Thyroid gland (tissue), 4 donors: ENCODE measurements around the gene FBXW4. TPM values are rescaled to one million over a fixed set of nuclear protein-coding genes. Genes with fewer than 3 reads are reported as not detected.

ENCODE experiments used
- DNase-seq, 2 donors: peaks; one replicate each; pipeline ENCODE4 v3.0.0-alpha.2; 2019
- H3K27ac ChIP-seq, 3 donors: fragments of 200-600 bp; sonication (generic); 1 replicate in 2 of 3; 2 replicates in 1 of 3; pipeline ENCODE4 v1.5.1; 2016 to 2019; ENCODE audit warnings: mild to moderate bottlenecking in 1 of 3, moderate library complexity in 1 of 3
- H3K27me3 ChIP-seq: fragments of 200-600 bp; sonication (generic); one replicate; pipeline ENCODE4 v1.5.1; 2019
- H3K36me3 ChIP-seq, 2 donors: fragments of 200-600 bp; sonication (generic); one replicate each; pipeline ENCODE4 v1.5.1; 2016 to 2019
- H3K4me1 ChIP-seq, 2 donors: fragments of 200-600 bp; sonication (generic); one replicate each; pipeline ENCODE4 v1.5.1; 2017 to 2019
- H3K4me3 ChIP-seq, 3 donors: fragments of 200-600 bp; sonication (generic); replicated peaks in 1 of 3; 1 replicate in 2 of 3; 2 replicates in 1 of 3; pipeline ENCODE4 v1.5.1; 2016; ENCODE audit warnings: mild to moderate bottlenecking in 1 of 3
- H3K9me3 ChIP-seq: fragments of 200-600 bp; sonication (generic); one replicate; pipeline ENCODE4 v1.5.1; 2017
- POLR2A ChIP-seq, 2 donors: fragments of 450-650 bp; IDR thresholded peaks; one replicate each; pipeline ENCODE4 v1.6.1; 2017; ENCODE audit warnings: antibody characterized with exemption in 2 of 2, mild to moderate bottlenecking in 2 of 2, moderate library complexity in 1 of 2
- WGBS, 2 donors: methylation state at CpG; one replicate each; pipeline ENCODE4 v1.1.5; 2017; 5-methylcytosine and 5-hydroxymethylcytosine counted together
- intact Hi-C: fragments of 100-400 bp; cut with DNase I; formaldehyde crosslinking; loops from one replicate; pipeline ENCODE4 v1.15.1; 2023
- total RNA-seq, 4 donors: library from RNA; depleted of rRNA; stranded (reverse); fragments of >200 nt; gene quantifications; one replicate each; pipeline ENCODE4 v1.2.3, GENCODE V29; 2016
- TF ChIP-seq, protein P1 (sequence below), 6 experiments: fragments of 200-600 bp in 3 of 6; fragments of 450-650 bp in 3 of 6; sonication (generic) in 3 of 6; IDR thresholded peaks; one replicate each; pipeline ENCODE4 v1.5.1; 2016 to 2019; ENCODE audit warnings: antibody characterized with exemption in 6 of 6, mild to moderate bottlenecking in 2 of 6, inconsistent platforms in 1 of 6, moderate library complexity in 1 of 6

FBXW4 gene
- total RNA-seq, 4 donors from 2014 or later = 59.5 to 94.2 (median 72.2) TPM

DNA sequence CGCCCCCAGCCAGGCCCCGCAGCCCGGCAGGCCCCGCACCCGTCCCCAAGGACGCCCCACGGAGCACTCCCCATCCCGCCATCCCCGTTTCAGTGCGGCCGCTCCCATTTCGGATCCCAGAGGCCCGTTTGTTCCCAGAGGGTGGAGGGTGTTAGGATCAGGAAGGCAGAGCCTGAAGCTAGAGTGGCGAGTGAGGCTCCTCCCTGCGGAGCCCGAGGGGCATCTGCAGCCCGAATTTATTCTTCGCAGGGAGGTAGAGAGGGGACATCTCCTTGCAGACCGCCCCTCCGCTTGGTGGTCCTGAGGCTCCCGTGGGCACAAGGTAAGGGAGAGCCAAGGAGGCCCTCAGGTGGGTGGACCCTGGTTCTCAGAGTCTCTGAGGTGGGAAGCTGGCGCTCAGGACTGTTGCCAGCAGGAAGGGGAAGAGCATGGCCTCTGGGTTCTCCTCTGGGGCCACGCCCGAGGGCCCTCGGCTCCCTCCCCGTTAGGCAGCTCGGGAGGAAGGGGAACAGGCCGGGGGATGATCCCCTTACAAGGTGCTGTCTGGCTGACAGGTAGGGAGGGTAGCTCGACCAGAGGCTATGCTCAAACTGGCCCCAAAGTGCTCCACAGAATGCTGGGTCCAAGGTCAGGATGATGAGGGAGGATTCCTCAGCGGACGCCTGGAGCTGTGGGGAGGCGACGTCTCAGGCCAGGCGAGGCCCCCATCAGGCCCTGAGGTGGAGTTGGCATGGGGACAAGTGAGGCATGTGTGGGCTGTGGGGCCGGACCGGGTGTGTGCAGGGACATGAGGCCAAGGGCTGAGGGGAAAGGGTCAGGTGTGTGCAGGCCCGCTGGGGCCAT, 124.3 kb downstream of the FBXW4 start:
- H3K4me3 ChIP-seq = peak overlapping the region in 1 of 3 donors; percentile 34
- no peak overlapping the region for H3K27ac ChIP-seq
- no peaks in the 10 kb centered on the region for H3K9me3 ChIP-seq
- 12 to 14% methylated on average over 16 to 19 of the region's 37 CpGs for WGBS, 2 donors
- DNase-seq = no peak
- no peak for TF ChIP-seq POLR2A (IDR thresholded peaks at IDR 0.05)
- TF ChIP-seq, protein P1, sequence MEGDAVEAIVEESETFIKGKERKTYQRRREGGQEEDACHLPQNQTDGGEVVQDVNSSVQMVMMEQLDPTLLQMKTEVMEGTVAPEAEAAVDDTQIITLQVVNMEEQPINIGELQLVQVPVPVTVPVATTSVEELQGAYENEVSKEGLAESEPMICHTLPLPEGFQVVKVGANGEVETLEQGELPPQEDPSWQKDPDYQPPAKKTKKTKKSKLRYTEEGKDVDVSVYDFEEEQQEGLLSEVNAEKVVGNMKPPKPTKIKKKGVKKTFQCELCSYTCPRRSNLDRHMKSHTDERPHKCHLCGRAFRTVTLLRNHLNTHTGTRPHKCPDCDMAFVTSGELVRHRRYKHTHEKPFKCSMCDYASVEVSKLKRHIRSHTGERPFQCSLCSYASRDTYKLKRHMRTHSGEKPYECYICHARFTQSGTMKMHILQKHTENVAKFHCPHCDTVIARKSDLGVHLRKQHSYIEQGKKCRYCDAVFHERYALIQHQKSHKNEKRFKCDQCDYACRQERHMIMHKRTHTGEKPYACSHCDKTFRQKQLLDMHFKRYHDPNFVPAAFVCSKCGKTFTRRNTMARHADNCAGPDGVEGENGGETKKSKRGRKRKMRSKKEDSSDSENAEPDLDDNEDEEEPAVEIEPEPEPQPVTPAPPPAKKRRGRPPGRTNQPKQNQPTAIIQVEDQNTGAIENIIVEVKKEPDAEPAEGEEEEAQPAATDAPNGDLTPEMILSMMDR (IDR thresholded peaks at IDR 0.05) = peak in 2 of 6 experiments; percentile 26 to 32
- H3K36me3 ChIP-seq = no peaks in the 10 kb centered on the region
- intact Hi-C loops = loop anchor here (5.0 kb wide), 1 partner anchor 358 kb away; no protein-coding TSS in a partner anchor
- H3K27me3 ChIP-seq = peaks cover 5% of the 10 kb centered on the region
- H3K4me1 ChIP-seq = peaks cover 6 to 20% of the 10 kb centered on the region in 2 donors

DNA sequence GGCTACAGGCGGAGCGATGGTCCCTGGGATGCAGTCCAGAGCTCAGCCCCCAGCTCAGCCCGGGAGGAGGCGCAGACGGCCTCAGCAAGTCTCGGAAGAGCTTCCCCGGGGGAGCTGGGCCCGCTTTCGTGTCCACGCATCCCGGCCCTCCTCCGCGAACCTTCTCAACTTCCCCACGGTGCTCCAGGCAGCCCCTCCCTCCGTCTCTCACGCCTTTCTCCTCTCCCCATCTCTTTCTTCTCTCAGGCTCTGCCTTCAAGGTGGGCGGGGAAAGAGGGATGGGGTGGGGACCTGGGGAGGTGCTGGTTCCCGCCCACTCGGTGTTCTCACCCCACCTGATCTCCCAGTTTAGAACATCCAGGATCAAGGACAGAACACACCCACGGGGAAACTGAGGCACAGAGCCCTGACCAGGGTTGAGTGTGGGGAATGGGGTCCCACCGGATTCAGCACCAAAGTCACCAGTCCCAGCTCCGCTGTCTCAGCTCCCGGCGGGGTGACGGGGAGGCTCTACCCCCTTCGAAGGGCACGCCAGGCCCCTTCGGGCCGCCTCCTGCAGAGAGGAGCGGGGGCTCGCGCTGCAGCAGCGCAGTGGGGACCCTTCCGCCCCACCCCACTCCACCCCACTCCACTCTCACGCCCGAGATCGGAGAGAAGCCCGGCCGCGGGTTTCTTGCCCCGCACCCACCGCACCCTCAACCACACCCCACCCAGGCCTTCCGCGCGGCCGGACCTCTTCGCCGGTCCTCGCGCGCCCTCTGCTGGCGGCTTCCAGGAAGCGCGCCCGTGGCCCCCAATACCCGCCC, 125.1 kb downstream of the FBXW4 start:
- Histone ChIP-seq H3K36me3 (no peaks in the 10 kb centered on the region), H3K9me3 (no peaks in the 10 kb centered on the region), H3K27ac (no peak overlapping the region), H3K4me3 (peak overlapping the region in 2 of 3 donors; percentile 11 to 34), H3K4me1 (peaks cover 6 to 20% of the 10 kb centered on the region in 2 donors), H3K27me3 (peaks cover 10% of the 10 kb centered on the region)
- no peak for TF ChIP-seq POLR2A (IDR thresholded peaks at IDR 0.05)
- TF ChIP-seq, protein P1 (IDR thresholded peaks at IDR 0.05) = peak; percentile 41 to 99 (median 90)
- WGBS, 2 donors = 2 to 3% methylated on average over 19 to 32 of the region's 56 CpGs
- intact Hi-C loops = loop anchor here (5.0 kb wide), 2 partner anchors 298 to 358 kb away; no protein-coding TSS in a partner anchor
- DNase-seq = peak; percentile 67 to 74

DNA sequence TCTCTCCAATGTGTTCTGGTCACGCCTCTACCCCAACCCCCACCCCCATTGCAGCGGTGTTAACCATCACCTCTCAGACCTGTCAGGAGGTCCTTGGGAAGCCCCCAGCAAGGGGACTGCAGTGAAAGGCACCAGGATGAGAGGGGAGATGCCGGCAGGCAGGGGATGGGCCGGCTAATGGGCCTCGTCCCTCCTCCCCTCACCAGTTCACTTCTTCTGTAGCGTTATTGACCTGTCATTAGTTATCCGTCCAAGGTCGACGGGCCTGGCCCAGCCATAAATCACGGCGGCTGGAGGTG, 125.7 kb downstream of the FBXW4 start:
- H3K4me1 ChIP-seq = peaks cover 6 to 20% of the 10 kb centered on the region in 2 donors
- no peak overlapping the region for H3K4me3 ChIP-seq
- intact Hi-C loops = loop anchor here (5.0 kb wide), 1 partner anchor 297 kb away; no protein-coding TSS in a partner anchor
- TF ChIP-seq, protein P1 (IDR thresholded peaks at IDR 0.05) = no peak
- TF ChIP-seq POLR2A (IDR thresholded peaks at IDR 0.05) = no peak
- peaks cover 11% of the 10 kb centered on the region for H3K27me3 ChIP-seq
- WGBS, 2 donors = 7 to 10% methylated on average over 8 to 11 of the region's 11 CpGs
- no peaks in the 10 kb centered on the region for H3K36me3 ChIP-seq
- H3K27ac ChIP-seq = no peak overlapping the region
- no peaks in the 10 kb centered on the region for H3K9me3 ChIP-seq
- DNase-seq = no peak

DNA sequence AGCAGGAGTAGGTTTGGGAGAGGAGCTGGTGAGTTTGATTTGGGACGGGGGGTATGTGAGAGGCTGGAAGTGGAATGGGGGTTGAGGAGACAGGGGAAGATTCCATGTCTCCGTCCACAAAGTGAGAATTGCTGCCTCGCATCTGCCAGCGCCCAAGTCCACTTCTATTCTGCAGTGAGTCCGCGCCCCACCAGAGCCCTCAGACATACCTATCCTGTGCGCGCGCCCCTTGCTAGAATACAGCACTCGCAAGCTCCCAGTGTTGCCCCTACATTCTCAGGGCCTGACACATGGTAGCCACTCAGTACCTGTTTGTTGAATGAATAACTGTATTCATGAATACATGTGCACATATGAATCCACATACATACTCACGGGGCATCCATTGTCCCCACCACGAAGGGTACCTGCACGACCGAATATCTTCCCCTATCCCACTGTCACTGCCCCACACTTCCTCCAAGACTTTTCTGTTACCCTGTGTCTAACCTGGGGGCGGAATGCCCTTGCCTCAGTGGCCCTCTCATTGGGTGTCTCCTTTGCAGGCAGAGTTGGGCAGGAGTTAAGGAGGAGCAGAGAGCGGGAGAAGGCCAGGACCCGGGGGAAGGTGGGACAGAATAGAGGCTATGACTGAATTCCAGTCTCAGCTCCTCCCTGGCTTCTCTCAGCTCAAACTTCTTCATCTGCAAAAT, 126.8 kb downstream of the FBXW4 start:
- H3K4me3 ChIP-seq = no peak overlapping the region
- 82 to 87% methylated on average over 16 to 17 of the region's 17 CpGs for whole genome bisulfite sequencing, 2 donors
- intact Hi-C loops = loop anchor here (5.0 kb wide), 1 partner anchor 296 kb away; no protein-coding TSS in a partner anchor
- H3K27ac ChIP-seq = no peak overlapping the region
- DNase-seq = no peak
- H3K4me1 ChIP-seq = peaks cover 6 to 20% of the 10 kb centered on the region in 2 donors
- TF ChIP-seq POLR2A (IDR thresholded peaks at IDR 0.05) = no peak
- TF ChIP-seq, protein P1 (IDR thresholded peaks at IDR 0.05) = no peak
- no peaks in the 10 kb centered on the region for H3K9me3 ChIP-seq
- no peaks in the 10 kb centered on the region for H3K36me3 ChIP-seq
- peaks cover 11% of the 10 kb centered on the region for H3K27me3 ChIP-seq
